Endothelial cell of umbilical vein (primary cell): ENCODE data around the gene SRSF11. TPM values are rescaled to one million over a fixed set of nuclear protein-coding genes. Genes with fewer than 3 reads are reported as not detected.

Source experiments
- BruUV-seq: library from RNA; stranded (reverse); fragments of 400-500 nt; replicated peaks from 2 replicates; lab custom pipeline; 2021; lab: Mats Ljungman, UMichigan
- CTCF ChIA-PET: fragments of 300-600, 350-600 bp; sonication (Branson Sonifier 250); formaldehyde crosslinking; loops from one replicate; lab custom pipeline; 2021; ENCODE audit warnings: antibody characterized with exemption, inconsistent platforms; lab: Charles Lee
- POLR2A ChIA-PET: fragments of 300-600, 350-600 bp; sonication (Branson Sonifier 250); formaldehyde crosslinking; loops from one replicate; lab custom pipeline; 2021; ENCODE audit warnings: antibody characterized with exemption, inconsistent platforms; lab: Charles Lee
- DNase-seq: peaks from one replicate; pipeline ENCODE4 v3.0.0-alpha.2; 2011; ENCODE audit warnings: low read depth, low spot score
- FAIRE-seq: peaks from 2 replicates; lab custom pipeline; 2011; peaks lifted over from hg19 to GRCh38; lab: Jason Lieb, UNC
- H2AFZ ChIP-seq: 2 replicates; pipeline ENCODE4 v1.6.0; 2012; ENCODE audit warnings: low read depth, low read length, control low read depth, inconsistent platforms
- H3K27ac ChIP-seq: 2 replicates; pipeline ENCODE4 v1.5.1; 2011; ENCODE audit warnings: low read depth, mild to moderate bottlenecking, control low read depth, low read length, moderate library complexity; ENCODE audit not compliant: insufficient read depth
- H3K27me3 ChIP-seq, 2 experiments: 2 replicates each; pipeline versions ENCODE4 v1.6.0 to v1.6.1; 2011; ENCODE audit warnings: low read length in 2 of 2, mixed read lengths in 1 of 2; ENCODE audit not compliant: control insufficient read depth in 2 of 2, insufficient read depth in 2 of 2
- H3K36me3 ChIP-seq, 2 experiments: 2 replicates in 1 of 2; 3 replicates in 1 of 2; pipeline ENCODE4 v1.5.1; 2011; ENCODE audit warnings: low read length in 2 of 2, mild to moderate bottlenecking in 1 of 2, moderate library complexity in 1 of 2; ENCODE audit not compliant: control insufficient read depth in 2 of 2, insufficient read depth in 2 of 2; ENCODE audit errors: extremely low read depth in 1 of 2
- H3K4me1 ChIP-seq: 3 replicates; pipeline ENCODE4 v1.5.1; 2011; ENCODE audit warnings: mild to moderate bottlenecking, low read length; ENCODE audit not compliant: control insufficient read depth, insufficient read depth; ENCODE audit errors: extremely low read depth
- H3K4me2 ChIP-seq: 2 replicates; pipeline ENCODE4 v1.6.1; 2011; ENCODE audit warnings: low read length, control low read depth, mixed read lengths; ENCODE audit not compliant: insufficient read depth
- H3K4me3 ChIP-seq, 3 experiments: fragments of 200-600 bp in 1 of 3; sonication (generic), shearing (Covaris generic) in 1 of 3; replicated peaks in 1 of 3; 2 replicates each; pipeline ENCODE4 v1.5.1; 2011 to 2016; ENCODE audit warnings: control low read depth in 3 of 3, low read length in 3 of 3, mild to moderate bottlenecking in 2 of 3, inconsistent platforms in 1 of 3, low read depth in 1 of 3, moderate library complexity in 1 of 3; ENCODE audit not compliant: insufficient read depth in 1 of 3
- H3K79me2 ChIP-seq: 2 replicates; pipeline ENCODE4 v1.6.0; 2012; ENCODE audit warnings: low read length, inconsistent platforms; ENCODE audit not compliant: control insufficient read depth, insufficient read depth
- H3K9ac ChIP-seq: replicated peaks from 2 replicates; pipeline ENCODE3; 2011; ENCODE audit warnings: low read length, control low read depth; ENCODE audit not compliant: insufficient read depth; ENCODE audit errors: extremely low read depth
- H3K9me1 ChIP-seq: replicated peaks from 3 replicates; pipeline ENCODE4 v1.6.0; 2011; ENCODE audit warnings: mild to moderate bottlenecking, low read length; ENCODE audit not compliant: control insufficient read depth, insufficient read depth; ENCODE audit errors: extremely low read depth
- H3K9me3 ChIP-seq: replicated peaks from 2 replicates; pipeline ENCODE4 v1.5.1; 2012; ENCODE audit warnings: low read length, inconsistent platforms; ENCODE audit not compliant: control insufficient read depth, insufficient read depth
- H4K20me1 ChIP-seq: replicated peaks from 2 replicates; pipeline ENCODE3; 2011; ENCODE audit warnings: mild to moderate bottlenecking, low read length; ENCODE audit not compliant: control insufficient read depth, insufficient read depth; ENCODE audit errors: extremely low read depth
- CTCF ChIP-seq, 2 donors: IDR thresholded peaks; 1 replicate in 1 of 2; 2 replicates in 1 of 2; pipeline ENCODE4 v1.5.1; 2011; ENCODE audit warnings: low read length in 2 of 2, mild to moderate bottlenecking in 2 of 2, moderate library complexity in 2 of 2, control low read depth in 1 of 2, inconsistent platforms in 1 of 2, low read depth in 1 of 2; ENCODE audit not compliant: insufficient read depth in 1 of 2; ENCODE audit errors: extremely low read depth in 1 of 2
- EZH2 ChIP-seq: IDR thresholded peaks from 2 replicates; pipeline ENCODE4 v1.6.1; 2012; ENCODE audit warnings: borderline replicate concordance, low read depth, mild to moderate bottlenecking, moderate library complexity, low read length, inconsistent platforms; ENCODE audit not compliant: severe bottlenecking
- FOS ChIP-seq: IDR thresholded peaks from 2 replicates; pipeline ENCODE4 v1.6.1; 2011; ENCODE audit warnings: mild to moderate bottlenecking, low read length, moderate library complexity, borderline replicate concordance; ENCODE audit not compliant: insufficient read depth
- GATA2 ChIP-seq: IDR thresholded peaks from 2 replicates; pipeline ENCODE4 v1.7.0; 2011; ENCODE audit warnings: low read depth, mild to moderate bottlenecking, moderate library complexity, mixed read lengths, low read length; ENCODE audit not compliant: insufficient read length, insufficient read depth
- JUN ChIP-seq: IDR thresholded peaks from 2 replicates; pipeline ENCODE4 v1.6.1; 2011; ENCODE audit warnings: borderline replicate concordance, low read depth; ENCODE audit not compliant: insufficient read length, insufficient read depth
- MAX ChIP-seq: IDR thresholded peaks from 2 replicates; pipeline ENCODE4 v1.6.1; 2011; ENCODE audit not compliant: insufficient read depth, insufficient read length
- MYC ChIP-seq: IDR thresholded peaks from one replicate; pipeline ENCODE4 v1.6.1; 2011; ENCODE audit warnings: mild to moderate bottlenecking, low read depth, low read length
- POLR2A ChIP-seq: IDR thresholded peaks from 2 replicates; pipeline ENCODE4 v1.6.1; 2012; ENCODE audit warnings: low read depth, mild to moderate bottlenecking, control low read depth, low read length
- POLR2AphosphoS5 ChIP-seq: IDR thresholded peaks from 2 replicates; pipeline ENCODE4 v1.6.1; 2012; ENCODE audit warnings: low read depth, mild to moderate bottlenecking, control low read depth, low read length, moderate library complexity; ENCODE audit not compliant: insufficient read depth
- dilution Hi-C: fragments of 300-500 bp; cut with MboI; formaldehyde crosslinking; loops from one replicate; pipeline ENCODE4 v1.15.0; 2019; ENCODE audit warnings: low sequenced_read_pairs; ENCODE audit not compliant: extremely low pct_ligation_motif_present
- intact Hi-C: fragments of 100-400 bp; cut with micrococcal nuclease; formaldehyde crosslinking; loops from one replicate; pipeline ENCODE4 v1.10.0; 2022
- polyA plus RNA-seq, 4 experiments: library from polyadenylated mRNA; depleted of rRNA in 3 of 4; stranded (reverse) in 3 of 4; unstranded in 1 of 4; fragments of >200 nt; gene quantifications; 2 replicates each; pipeline versions ENCODE4 v1.2.1 to v1.2.3, GENCODE V29; 2011 to 2012; ENCODE audit warnings: missing spikeins in 1 of 4
- total RNA-seq: library from RNA; stranded (reverse); gene quantifications from 2 replicates; pipeline ENCODE4 v1.2.3, GENCODE V29; 2021

SRSF11 gene
- total and polyA plus RNA-seq, 2 donors (not counting 3 experiments of a cell fraction or from before 2014, with no cell fraction given) = 177 to 241 TPM

GRCh38 chr1:70247122-70247521 lies 25.9 kb downstream of the SRSF11 start:
- intact Hi-C loops (loop anchor here (5.0 kb wide), 1 partner anchor 820 kb away; no protein-coding TSS in a partner anchor), dilution Hi-C loops (no loop called here)
- no peak overlapping the region for H3K4me3 ChIP-seq
- H3K9ac ChIP-seq = no peak overlapping the region
- H3K27ac ChIP-seq = no peak overlapping the region
- CTCF ChIA-PET = no interaction called here
- POLR2A ChIA-PET = no interaction called here
- peaks cover 4% of the 10 kb centered on the region for H3K79me2 ChIP-seq
- peaks cover 3% of the 10 kb centered on the region for H4K20me1 ChIP-seq
- FAIRE-seq (no peak), DNase-seq (no peak)
- H3K27me3 ChIP-seq = no peaks in the 10 kb centered on the region
- no TSS peak for BruUV-seq
- H3K9me3 ChIP-seq = no peaks in the 10 kb centered on the region
- H3K36me3 ChIP-seq = peaks cover 22 to 73% of the 10 kb centered on the region in 2 experiments
- H2AFZ ChIP-seq = no peak overlapping the region
- H3K9me1 ChIP-seq = no peaks in the 10 kb centered on the region
- TF ChIP-seq FOS (no peak), POLR2AphosphoS5 (no peak), MAX (no peak), GATA2 (no peak), CTCF (IDR thresholded peaks at IDR 0.05; ENCODE audit: extremely low read depth in 1 of 2, insufficient read depth in 1 of 2, low read depth in 1 of 2, low read length in 2 of 2) (no peak), JUN (no peak), EZH2 (no peak), POLR2A (no peak), MYC (no peak)
- no peaks in the 10 kb centered on the region for H3K4me1 ChIP-seq
- H3K4me2 ChIP-seq = no peak overlapping the region
